Left ventricle myocardium inferior (tissue), 1 donor: Measurements from ENCODE around the gene EPB41L2. TPM values are rescaled to one million over a fixed set of nuclear protein-coding genes. Genes with fewer than 3 reads are reported as not detected.

ENCODE experiments used
- DNase-seq: peaks from one replicate; pipeline ENCODE4 v3.0.0-alpha.2; 2020
- H3K27ac ChIP-seq: fragments of 200-600 bp; replicated peaks from 2 replicates; pipeline ENCODE4 v1.8.0; 2021
- H3K27me3 ChIP-seq: fragments of 200-600 bp; 2 replicates; pipeline ENCODE4 v1.8.0; 2021; ENCODE audit warnings: low read depth
- H3K36me3 ChIP-seq: fragments of 200-600 bp; 2 replicates; pipeline ENCODE4 v1.8.0; 2021
- H3K4me1 ChIP-seq: fragments of 200-600 bp; 2 replicates; pipeline ENCODE4 v1.8.0; 2021
- H3K4me3 ChIP-seq: fragments of 200-600 bp; 2 replicates; pipeline ENCODE4 v1.8.0; 2021; ENCODE audit warnings: mild to moderate bottlenecking, moderate library complexity
- H3K9me3 ChIP-seq: fragments of 200-600 bp; replicated peaks from 2 replicates; pipeline ENCODE4 v1.8.0; 2021
- CTCF ChIP-seq: fragments of 200-600 bp; IDR thresholded peaks from 2 replicates; pipeline ENCODE4 v1.8.0; 2021; ENCODE audit warnings: antibody characterized with exemption, mild to moderate bottlenecking, borderline replicate concordance
- intact Hi-C: fragments of 100-400 bp; cut with micrococcal nuclease; formaldehyde crosslinking; loops from one replicate; pipeline ENCODE4 v1.11.0; 2022
- total RNA-seq: library from RNA; stranded (reverse); fragmentation: NEBNext Ultra II Directional; extraction: Animal tissue kit (Norgen Biotek cat#: 25700); gene quantifications from one replicate; pipeline ENCODE4 v1.2.1, GENCODE V29; 2021
- donor health status: DM: no; HTN: yes; CAD: no; lungs with severe emphysema.

Gene EPB41L2
- total RNA-seq, 1 donor from 2014 or later: 70.8 TPM

DNA sequence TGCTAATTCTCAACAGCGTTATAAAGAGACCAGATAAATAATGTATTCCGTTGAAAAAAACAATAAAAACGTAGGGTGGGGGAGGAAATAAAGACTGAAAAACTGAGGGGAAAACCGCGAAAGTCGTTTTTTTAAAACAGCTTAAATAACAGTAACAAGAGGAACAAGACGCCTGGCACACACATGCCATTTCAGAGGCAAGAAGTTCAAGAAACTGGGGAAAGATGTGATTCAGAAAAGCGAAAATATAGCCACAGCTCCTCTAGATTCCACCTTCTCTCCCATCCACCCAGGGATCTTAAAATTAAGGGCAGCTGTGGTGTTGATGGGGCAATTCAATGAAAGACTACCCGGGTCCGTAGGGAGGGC lies 1.3 kb downstream of the EPB41L2 start:
- intact Hi-C loops: loop anchor here (10.0 kb wide), 1 partner anchor 47 kb away; no protein-coding TSS in a partner anchor
- no peak for TF ChIP-seq CTCF
- H3K27me3 ChIP-seq: no peaks in the 10 kb centered on the region
- no peak for DNase-seq
- H3K36me3 ChIP-seq: no peaks in the 10 kb centered on the region
- H3K27ac ChIP-seq: peak overlapping the region; percentile 91
- H3K4me3 ChIP-seq: peak overlapping the region; percentile 96
- H3K9me3 ChIP-seq: peaks cover 3% of the 10 kb centered on the region
- peaks cover 34% of the 10 kb centered on the region for H3K4me1 ChIP-seq

- Histone ChIP-seq H3K27me3 (no peaks in the 10 kb centered on the region), H3K4me1 (peaks cover 34% of the 10 kb centered on the region), H3K9me3 (peaks cover 8% of the 10 kb centered on the region), H3K36me3 (no peaks in the 10 kb centered on the region), H3K4me3 (peak overlapping the region; percentile 96), H3K27ac (peak overlapping the region; percentile 91)
- no peak for TF ChIP-seq CTCF
- intact Hi-C loops: loop anchor here (10.0 kb wide), 1 partner anchor 46 kb away; no protein-coding TSS in a partner anchor
- no peak for DNase-seq
Observed at GRCh38 chr6:131061041-131061750, 1.8 kb downstream of the EPB41L2 start.

GRCh38 chr6:131060311-131060710 lies 2.7 kb downstream of the EPB41L2 start:
- peaks cover 34% of the 10 kb centered on the region for H3K4me1 ChIP-seq
- TF ChIP-seq CTCF: no peak
- intact Hi-C loops: loop anchor here (10.0 kb wide), 1 partner anchor 46 kb away; no protein-coding TSS in a partner anchor
- peak overlapping the region; percentile 96 for H3K4me3 ChIP-seq
- peaks cover 17% of the 10 kb centered on the region for H3K9me3 ChIP-seq
- DNase-seq: no peak
- H3K36me3 ChIP-seq: peaks cover 5% of the 10 kb centered on the region
- peak overlapping the region; percentile 91 for H3K27ac ChIP-seq
- no peaks in the 10 kb centered on the region for H3K27me3 ChIP-seq

GRCh38 chr6:131059486-131059885 lies 3.6 kb downstream of the EPB41L2 start:
- H3K9me3 ChIP-seq: peaks cover 25% of the 10 kb centered on the region
- H3K27me3 ChIP-seq: no peaks in the 10 kb centered on the region
- intact Hi-C loops: no loop called here
- no peak for DNase-seq
- H3K4me3 ChIP-seq: no peak overlapping the region
- TF ChIP-seq CTCF: no peak
- H3K36me3 ChIP-seq: peaks cover 13% of the 10 kb centered on the region
- peak overlapping the region; percentile 6 for H3K27ac ChIP-seq
- H3K4me1 ChIP-seq: peaks cover 34% of the 10 kb centered on the region

DNA sequence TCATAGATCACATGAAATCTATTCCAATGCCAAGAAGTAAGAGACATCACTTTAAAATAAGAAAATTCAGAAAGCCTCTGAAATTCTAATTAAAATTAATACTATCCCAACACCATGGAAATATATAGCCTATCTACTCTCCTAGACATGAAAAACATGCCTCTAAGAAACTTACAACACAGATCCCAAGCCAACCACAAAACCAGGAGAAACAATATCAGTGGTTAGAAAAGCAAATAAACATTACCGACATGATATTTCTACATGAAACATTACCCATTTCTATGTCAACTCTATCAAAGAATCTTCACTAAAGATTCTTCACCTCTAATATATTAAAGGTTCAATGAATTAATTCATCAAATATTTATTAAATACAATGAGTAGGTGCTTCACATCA lies 4.8 kb downstream of the EPB41L2 start:
- no peak for TF ChIP-seq CTCF

More for the DNA sequence above, 4.8 kb downstream of the EPB41L2 start:
- H3K27ac ChIP-seq: no peak overlapping the region
- peaks cover 24% of the 10 kb centered on the region for H3K4me1 ChIP-seq
- intact Hi-C loops: no loop called here
- H3K4me3 ChIP-seq: no peak overlapping the region
- H3K36me3 ChIP-seq: peaks cover 25% of the 10 kb centered on the region
- H3K27me3 ChIP-seq: no peaks in the 10 kb centered on the region
- no peak for DNase-seq
- H3K9me3 ChIP-seq: peaks cover 38% of the 10 kb centered on the region
